Measurements from ENCODE around the gene CENPP.

DNA sequence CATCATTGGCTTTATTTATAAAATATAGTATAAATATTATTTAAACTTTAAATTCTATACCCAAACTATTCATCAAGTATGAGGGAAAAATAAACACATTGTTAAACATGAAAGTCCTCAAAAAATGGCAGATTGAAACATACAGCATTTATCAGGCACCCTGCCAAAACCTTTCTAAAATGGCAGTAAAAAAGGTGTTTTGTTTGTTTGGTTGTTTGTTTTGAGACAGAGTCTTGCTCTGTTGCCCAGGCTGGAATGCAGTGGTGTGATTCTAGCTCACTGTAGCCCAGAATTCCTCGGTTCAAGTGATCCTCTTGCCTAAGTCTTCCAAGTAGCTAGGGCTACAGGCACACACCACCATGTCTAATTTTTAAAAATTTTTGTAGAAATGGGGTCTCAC, 270.2 kb downstream of the CENPP start:
- TF ChIP-seq, protein P1, sequence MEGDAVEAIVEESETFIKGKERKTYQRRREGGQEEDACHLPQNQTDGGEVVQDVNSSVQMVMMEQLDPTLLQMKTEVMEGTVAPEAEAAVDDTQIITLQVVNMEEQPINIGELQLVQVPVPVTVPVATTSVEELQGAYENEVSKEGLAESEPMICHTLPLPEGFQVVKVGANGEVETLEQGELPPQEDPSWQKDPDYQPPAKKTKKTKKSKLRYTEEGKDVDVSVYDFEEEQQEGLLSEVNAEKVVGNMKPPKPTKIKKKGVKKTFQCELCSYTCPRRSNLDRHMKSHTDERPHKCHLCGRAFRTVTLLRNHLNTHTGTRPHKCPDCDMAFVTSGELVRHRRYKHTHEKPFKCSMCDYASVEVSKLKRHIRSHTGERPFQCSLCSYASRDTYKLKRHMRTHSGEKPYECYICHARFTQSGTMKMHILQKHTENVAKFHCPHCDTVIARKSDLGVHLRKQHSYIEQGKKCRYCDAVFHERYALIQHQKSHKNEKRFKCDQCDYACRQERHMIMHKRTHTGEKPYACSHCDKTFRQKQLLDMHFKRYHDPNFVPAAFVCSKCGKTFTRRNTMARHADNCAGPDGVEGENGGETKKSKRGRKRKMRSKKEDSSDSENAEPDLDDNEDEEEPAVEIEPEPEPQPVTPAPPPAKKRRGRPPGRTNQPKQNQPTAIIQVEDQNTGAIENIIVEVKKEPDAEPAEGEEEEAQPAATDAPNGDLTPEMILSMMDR (conservative IDR thresholded peaks at IDR 0.05; ENCODE audit: low read depth, low read length) = no peak
- TF ChIP-seq EZH2 (IDR thresholded peaks at IDR 0.05; ENCODE audit: low read length, unreplicated experiment) = no peak
- TF ChIP-seq EZH2phosphoT487 (IDR thresholded peaks at IDR 0.05; ENCODE audit: borderline replicate concordance, low read length) = no peak

Measured in PC-3 (cell line).